ENCODE measurements around the gene GAK. TPM values are rescaled to one million over a fixed set of nuclear protein-coding genes. Genes with fewer than 3 reads are reported as not detected.

The GAK gene
- total RNA-seq, 1 donor from 2014 or later, result 97.1 TPM

DNA sequence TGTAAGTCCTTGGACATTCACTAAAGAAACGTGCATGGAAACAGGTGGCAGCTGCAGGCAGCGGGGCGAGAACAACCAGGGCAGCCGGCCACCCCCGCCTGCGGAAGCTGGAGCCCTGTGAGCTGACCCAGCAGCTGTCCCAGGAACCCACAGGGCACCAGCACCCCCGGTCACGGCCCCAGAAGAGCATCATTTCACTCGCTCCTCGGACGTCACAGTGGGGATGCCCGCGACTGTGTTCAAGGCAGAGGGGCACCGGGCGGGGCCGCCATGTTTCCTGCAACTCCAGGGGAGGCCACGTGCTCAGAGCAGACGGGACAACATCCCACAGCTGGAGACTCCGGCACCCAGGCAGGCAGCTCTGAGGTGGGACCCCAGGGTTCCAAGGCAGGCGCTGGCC is 61.2 kb downstream of the GAK start:
- no peak overlapping the region for H3K27ac Mint-ChIP-seq
- no peak for DNase-seq (ENCODE audit: extremely low spot score, unreplicated experiment)
- no peaks in the 10 kb centered on the region for H3K27me3 Mint-ChIP-seq
- no peaks in the 10 kb centered on the region for H3K4me1 Mint-ChIP-seq (ENCODE audit: unreplicated experiment)
- H3K9me3 Mint-ChIP-seq, result no peaks in the 10 kb centered on the region
- peaks cover 3% of the 10 kb centered on the region for H3K36me3 Mint-ChIP-seq
- no peak overlapping the region for H3K4me3 Mint-ChIP-seq
- TF ChIP-seq, protein P1, sequence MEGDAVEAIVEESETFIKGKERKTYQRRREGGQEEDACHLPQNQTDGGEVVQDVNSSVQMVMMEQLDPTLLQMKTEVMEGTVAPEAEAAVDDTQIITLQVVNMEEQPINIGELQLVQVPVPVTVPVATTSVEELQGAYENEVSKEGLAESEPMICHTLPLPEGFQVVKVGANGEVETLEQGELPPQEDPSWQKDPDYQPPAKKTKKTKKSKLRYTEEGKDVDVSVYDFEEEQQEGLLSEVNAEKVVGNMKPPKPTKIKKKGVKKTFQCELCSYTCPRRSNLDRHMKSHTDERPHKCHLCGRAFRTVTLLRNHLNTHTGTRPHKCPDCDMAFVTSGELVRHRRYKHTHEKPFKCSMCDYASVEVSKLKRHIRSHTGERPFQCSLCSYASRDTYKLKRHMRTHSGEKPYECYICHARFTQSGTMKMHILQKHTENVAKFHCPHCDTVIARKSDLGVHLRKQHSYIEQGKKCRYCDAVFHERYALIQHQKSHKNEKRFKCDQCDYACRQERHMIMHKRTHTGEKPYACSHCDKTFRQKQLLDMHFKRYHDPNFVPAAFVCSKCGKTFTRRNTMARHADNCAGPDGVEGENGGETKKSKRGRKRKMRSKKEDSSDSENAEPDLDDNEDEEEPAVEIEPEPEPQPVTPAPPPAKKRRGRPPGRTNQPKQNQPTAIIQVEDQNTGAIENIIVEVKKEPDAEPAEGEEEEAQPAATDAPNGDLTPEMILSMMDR (conservative IDR thresholded peaks at IDR 0.05), result no peak

DNA sequence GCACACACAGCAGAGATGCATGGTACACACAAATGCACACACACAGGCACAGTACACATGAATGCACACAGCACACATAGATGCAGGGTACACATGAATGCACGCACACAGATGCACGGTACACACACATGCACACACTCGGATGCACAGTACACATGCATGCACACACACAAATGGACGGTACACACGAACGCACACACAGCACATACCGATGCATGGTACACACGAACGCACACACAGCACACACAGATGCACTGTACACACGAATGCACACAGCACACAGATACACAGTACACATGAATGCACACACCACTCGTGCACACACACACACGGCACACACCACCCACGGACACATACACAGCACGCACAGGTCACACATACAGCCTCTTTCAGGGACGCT is 62.3 kb downstream of the GAK start:
- TF ChIP-seq, protein P1 (conservative IDR thresholded peaks at IDR 0.05), result no peak
- Mint-ChIP-seq H3K4me3 (no peak overlapping the region), H3K36me3 (peaks cover 3% of the 10 kb centered on the region), H3K27ac (no peak overlapping the region), H3K9me3 (no peaks in the 10 kb centered on the region), H3K4me1 (ENCODE audit: unreplicated experiment) (no peaks in the 10 kb centered on the region), H3K27me3 (no peaks in the 10 kb centered on the region)
- DNase-seq (ENCODE audit: extremely low spot score, unreplicated experiment), result no peak

- Mint-ChIP-seq H3K27me3 (no peaks in the 10 kb centered on the region), H3K4me1 (ENCODE audit: unreplicated experiment) (no peaks in the 10 kb centered on the region), H3K9me3 (no peaks in the 10 kb centered on the region), H3K36me3 (peaks cover 4% of the 10 kb centered on the region), H3K27ac (no peak overlapping the region), H3K4me3 (no peak overlapping the region)
- TF ChIP-seq, protein P1 (conservative IDR thresholded peaks at IDR 0.05), result no peak
- DNase-seq (ENCODE audit: extremely low spot score, unreplicated experiment), result no peak
Measured at GRCh38 chr4:868421-868820, 63.7 kb downstream of the GAK start.

GRCh38 chr4:867526-868250 is 64.4 kb downstream of the GAK start:
- H3K36me3 Mint-ChIP-seq, result peaks cover 11% of the 10 kb centered on the region
- peaks cover 5% of the 10 kb centered on the region for H3K9me3 Mint-ChIP-seq
- DNase-seq (ENCODE audit: extremely low spot score, unreplicated experiment), result no peak
- H3K4me1 Mint-ChIP-seq (ENCODE audit: unreplicated experiment), result no peaks in the 10 kb centered on the region
- H3K27me3 Mint-ChIP-seq, result no peaks in the 10 kb centered on the region
- TF ChIP-seq, protein P1 (conservative IDR thresholded peaks at IDR 0.05), result no peak
- H3K27ac Mint-ChIP-seq, result no peak overlapping the region
- no peak overlapping the region for H3K4me3 Mint-ChIP-seq

- TF ChIP-seq, protein P1 (conservative IDR thresholded peaks at IDR 0.05), result no peak
- no peak for DNase-seq (ENCODE audit: extremely low spot score, unreplicated experiment)
- no peaks in the 10 kb centered on the region for H3K4me1 Mint-ChIP-seq (ENCODE audit: unreplicated experiment)
- no peaks in the 10 kb centered on the region for H3K27me3 Mint-ChIP-seq
- H3K27ac Mint-ChIP-seq, result no peak overlapping the region
- peaks cover 6% of the 10 kb centered on the region for H3K9me3 Mint-ChIP-seq
- peaks cover 13% of the 10 kb centered on the region for H3K36me3 Mint-ChIP-seq
- no peak overlapping the region for H3K4me3 Mint-ChIP-seq
Measured at GRCh38 chr4:866761-867390, 65.2 kb downstream of the GAK start.
